Neural progenitor cell (in vitro differentiated cells): Measurements from ENCODE around the gene PITPNM3.

ENCODE experiments used
- CTCF ChIP-seq: fragments of 200-600 bp; sonication (generic); IDR thresholded peaks from 2 replicates; pipeline ENCODE4 v1.5.1; 2017; ENCODE audit warnings: antibody characterized with exemption, mild to moderate bottlenecking
- EZH2 ChIP-seq: fragments of 200-600 bp; sonication (generic); IDR thresholded peaks from 2 replicates; pipeline ENCODE4 v1.6.1; 2017; ENCODE audit warnings: antibody characterized with exemption, mild to moderate bottlenecking, moderate library complexity

DNA sequence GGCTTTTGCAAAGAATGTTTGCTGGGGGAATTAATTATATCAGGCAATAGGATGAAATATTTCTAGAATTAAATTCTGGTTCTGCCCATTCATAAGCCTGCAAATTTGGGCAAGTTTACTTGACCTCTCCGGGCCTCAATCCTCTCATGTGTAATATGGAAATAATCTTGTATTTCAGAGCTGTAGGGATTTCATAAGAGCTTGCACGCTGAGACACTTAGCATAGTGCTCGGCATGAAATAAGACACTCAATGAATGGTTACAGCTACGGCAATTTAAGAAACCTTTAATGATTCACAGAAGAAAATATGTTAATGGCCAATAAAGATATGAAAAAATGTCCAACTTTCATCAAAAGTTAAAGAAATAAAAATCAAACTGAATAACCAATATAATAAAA, 40.6 kb upstream of the PITPNM3 start:
- TF ChIP-seq CTCF (no peak), EZH2 (no peak)
